ENCODE results near the gene MACC1. TPM values are rescaled to one million over a fixed set of nuclear protein-coding genes. Genes with fewer than 3 reads are reported as not detected.

MACC1 gene
- polyA plus RNA-seq, 1 of the 3 experiments (the other 2 are of a cell fraction): not detected

DNA sequence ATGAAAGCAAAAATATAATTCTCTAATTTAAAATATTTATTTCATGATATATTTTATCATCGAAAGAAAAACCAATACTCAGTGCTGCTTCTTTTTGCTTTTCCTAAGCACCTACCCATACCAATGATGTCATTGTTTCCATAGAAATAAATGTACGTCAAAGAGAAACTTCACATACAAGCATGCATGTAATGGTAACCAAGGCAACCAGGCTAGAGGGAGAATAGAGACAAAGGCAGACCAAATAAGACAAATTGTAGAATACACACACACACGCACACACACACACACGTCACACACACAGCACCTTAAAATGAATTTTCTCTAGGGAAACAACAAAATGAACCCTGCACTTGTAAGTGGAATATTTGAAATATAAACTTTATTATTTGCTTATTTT, 75.5 kb downstream of the MACC1 start:
- CTCF ChIA-PET: interaction anchor here (1.9 kb wide), 1 partner anchor 31 kb away, joined by 5 read pairs; no protein-coding TSS in a partner anchor
- H3K9me2 ChIP-seq: no peaks in the 10 kb centered on the region
- TF ChIP-seq RXRA (IDR thresholded peaks at IDR 0.05; ENCODE audit: borderline replicate concordance, low read depth): no peak
- no peak for TF ChIP-seq MEF2A (IDR thresholded peaks at IDR 0.05; ENCODE audit: borderline replicate concordance, low read depth)
- TF ChIP-seq IRF3 (IDR thresholded peaks at IDR 0.05; ENCODE audit: low read depth, low read length): no peak
- no peak for TF ChIP-seq FOXJ3 (CRISPR knock-in tag; IDR thresholded peaks at IDR 0.05)
- TF ChIP-seq, protein P1, sequence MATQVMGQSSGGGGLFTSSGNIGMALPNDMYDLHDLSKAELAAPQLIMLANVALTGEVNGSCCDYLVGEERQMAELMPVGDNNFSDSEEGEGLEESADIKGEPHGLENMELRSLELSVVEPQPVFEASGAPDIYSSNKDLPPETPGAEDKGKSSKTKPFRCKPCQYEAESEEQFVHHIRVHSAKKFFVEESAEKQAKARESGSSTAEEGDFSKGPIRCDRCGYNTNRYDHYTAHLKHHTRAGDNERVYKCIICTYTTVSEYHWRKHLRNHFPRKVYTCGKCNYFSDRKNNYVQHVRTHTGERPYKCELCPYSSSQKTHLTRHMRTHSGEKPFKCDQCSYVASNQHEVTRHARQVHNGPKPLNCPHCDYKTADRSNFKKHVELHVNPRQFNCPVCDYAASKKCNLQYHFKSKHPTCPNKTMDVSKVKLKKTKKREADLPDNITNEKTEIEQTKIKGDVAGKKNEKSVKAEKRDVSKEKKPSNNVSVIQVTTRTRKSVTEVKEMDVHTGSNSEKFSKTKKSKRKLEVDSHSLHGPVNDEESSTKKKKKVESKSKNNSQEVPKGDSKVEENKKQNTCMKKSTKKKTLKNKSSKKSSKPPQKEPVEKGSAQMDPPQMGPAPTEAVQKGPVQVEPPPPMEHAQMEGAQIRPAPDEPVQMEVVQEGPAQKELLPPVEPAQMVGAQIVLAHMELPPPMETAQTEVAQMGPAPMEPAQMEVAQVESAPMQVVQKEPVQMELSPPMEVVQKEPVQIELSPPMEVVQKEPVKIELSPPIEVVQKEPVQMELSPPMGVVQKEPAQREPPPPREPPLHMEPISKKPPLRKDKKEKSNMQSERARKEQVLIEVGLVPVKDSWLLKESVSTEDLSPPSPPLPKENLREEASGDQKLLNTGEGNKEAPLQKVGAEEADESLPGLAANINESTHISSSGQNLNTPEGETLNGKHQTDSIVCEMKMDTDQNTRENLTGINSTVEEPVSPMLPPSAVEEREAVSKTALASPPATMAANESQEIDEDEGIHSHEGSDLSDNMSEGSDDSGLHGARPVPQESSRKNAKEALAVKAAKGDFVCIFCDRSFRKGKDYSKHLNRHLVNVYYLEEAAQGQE (IDR thresholded peaks at IDR 0.05; ENCODE audit: low read depth, low read length): no peak
- no peak for TF ChIP-seq SMC3 (IDR thresholded peaks at IDR 0.05; ENCODE audit: low read depth, low read length)
- no peak for TF ChIP-seq FOSL2 (IDR thresholded peaks at IDR 0.05; ENCODE audit: borderline replicate concordance, low read depth)
- TF ChIP-seq TAF1 (IDR thresholded peaks at IDR 0.05; ENCODE audit: borderline replicate concordance, low read depth, low read length): no peak
- TF ChIP-seq YY1 (IDR thresholded peaks at IDR 0.05; ENCODE audit: low read depth): no peak
- TF ChIP-seq RFX5 (IDR thresholded peaks at IDR 0.05; ENCODE audit: low read length): no peak
- TF ChIP-seq RAD21 (IDR thresholded peaks at IDR 0.05; ENCODE audit: low read length): no peak
- TF ChIP-seq EP300 (IDR thresholded peaks at IDR 0.05; ENCODE audit: borderline replicate concordance in 1 of 2, low read depth in 1 of 2, low read length in 1 of 2): no peak
- no peak for TF ChIP-seq GABPA (IDR thresholded peaks at IDR 0.05; ENCODE audit: low read depth)
- TF ChIP-seq FOXM1 (IDR thresholded peaks at IDR 0.05; ENCODE audit: low read depth): no peak
- TF ChIP-seq, protein P2, sequence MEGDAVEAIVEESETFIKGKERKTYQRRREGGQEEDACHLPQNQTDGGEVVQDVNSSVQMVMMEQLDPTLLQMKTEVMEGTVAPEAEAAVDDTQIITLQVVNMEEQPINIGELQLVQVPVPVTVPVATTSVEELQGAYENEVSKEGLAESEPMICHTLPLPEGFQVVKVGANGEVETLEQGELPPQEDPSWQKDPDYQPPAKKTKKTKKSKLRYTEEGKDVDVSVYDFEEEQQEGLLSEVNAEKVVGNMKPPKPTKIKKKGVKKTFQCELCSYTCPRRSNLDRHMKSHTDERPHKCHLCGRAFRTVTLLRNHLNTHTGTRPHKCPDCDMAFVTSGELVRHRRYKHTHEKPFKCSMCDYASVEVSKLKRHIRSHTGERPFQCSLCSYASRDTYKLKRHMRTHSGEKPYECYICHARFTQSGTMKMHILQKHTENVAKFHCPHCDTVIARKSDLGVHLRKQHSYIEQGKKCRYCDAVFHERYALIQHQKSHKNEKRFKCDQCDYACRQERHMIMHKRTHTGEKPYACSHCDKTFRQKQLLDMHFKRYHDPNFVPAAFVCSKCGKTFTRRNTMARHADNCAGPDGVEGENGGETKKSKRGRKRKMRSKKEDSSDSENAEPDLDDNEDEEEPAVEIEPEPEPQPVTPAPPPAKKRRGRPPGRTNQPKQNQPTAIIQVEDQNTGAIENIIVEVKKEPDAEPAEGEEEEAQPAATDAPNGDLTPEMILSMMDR (IDR thresholded peaks at IDR 0.05): no peak
- TF ChIP-seq RCOR1 (IDR thresholded peaks at IDR 0.05; ENCODE audit: low read length): no peak
- no peak for TF ChIP-seq SIN3A (IDR thresholded peaks at IDR 0.05; ENCODE audit: borderline replicate concordance, low read depth, low read length)
- no peak for TF ChIP-seq CHD2 (IDR thresholded peaks at IDR 0.05; ENCODE audit: low read length, partially characterized antibody)
- no peak overlapping the region for H3K4me2 ChIP-seq
- H3K36me3 ChIP-seq (replicated peaks in 1 of 2; ENCODE audit: control insufficient read depth in 1 of 2, insufficient read depth in 2 of 2, low read length in 1 of 2): no peaks in the 10 kb centered on the region
- 66% methylated on average over 4 of the region's 4 CpGs for WGBS (ENCODE audit: low lambda C conversion rate)
- POLR2A ChIA-PET: no interaction called here
- H3K9ac ChIP-seq: no peak overlapping the region
- no peaks in the 10 kb centered on the region for H4K20me1 ChIP-seq (ENCODE audit: insufficient read depth)
- peak; percentile 27 for DNase-seq
- no peak overlapping the region for H3K27ac ChIP-seq (ENCODE audit: low read depth in 2 of 2, low read length in 1 of 2)
- H3K27me3 ChIP-seq (ENCODE audit: insufficient read depth): no peaks in the 10 kb centered on the region
- no peak overlapping the region for H2AFZ ChIP-seq (ENCODE audit: low read depth)
- H3K4me1 ChIP-seq (ENCODE audit: control insufficient read depth in 1 of 2, insufficient read depth in 2 of 2, low read depth in 1 of 2, low read length in 1 of 2): peaks cover 0 to 2% of the 10 kb centered on the region in 2 experiments; a peak in 1 of 4 replicates
- H3K79me2 ChIP-seq (ENCODE audit: insufficient read depth): no peaks in the 10 kb centered on the region
- peaks cover 3% of the 10 kb centered on the region for H3F3A ChIP-seq (replicated peaks; ENCODE audit: insufficient read depth)
- no peak overlapping the region for H3K4me3 ChIP-seq (ENCODE audit: low read depth in 2 of 2, low read length in 1 of 2)
- H3K9me3 ChIP-seq: no peaks in the 10 kb centered on the region
